Upper lobe of right lung (tissue), 1 donor: Measurements from ENCODE around the gene LONRF3. TPM values are rescaled to one million over a fixed set of nuclear protein-coding genes. Genes with fewer than 3 reads are reported as not detected.

Experiments used
- ATAC-seq: fragments of 200-7000 bp; cut with Tn5 transposase; one replicate; pipeline ENCODE4 v1.9.1; 2020; ENCODE audit warnings: mild to moderate bottlenecking, moderate library complexity
- DNase-seq: peaks from one replicate; pipeline ENCODE4 v3.0.0-alpha.2; 2020
- H3K27ac ChIP-seq: fragments of 200-600 bp; one replicate; pipeline ENCODE4 v1.8.0; 2022
- H3K27me3 ChIP-seq: fragments of 200-600 bp; one replicate; pipeline ENCODE4 v1.8.0; 2022; ENCODE audit warnings: mild to moderate bottlenecking
- H3K36me3 ChIP-seq: fragments of 200-600 bp; one replicate; pipeline ENCODE4 v1.8.0; 2022
- H3K4me1 ChIP-seq: fragments of 200-600 bp; one replicate; pipeline ENCODE4 v1.8.0; 2022
- H3K4me3 ChIP-seq: fragments of 200-600 bp; one replicate; pipeline ENCODE4 v1.8.0; 2022; ENCODE audit warnings: mild to moderate bottlenecking
- H3K9me3 ChIP-seq: fragments of 200-600 bp; one replicate; pipeline ENCODE4 v1.8.0; 2022
- CTCF ChIP-seq: fragments of 200-600 bp; IDR thresholded peaks from one replicate; pipeline ENCODE4 v1.8.0; 2022; ENCODE audit warnings: antibody characterized with exemption
- intact Hi-C: fragments of 100-400 bp; cut with DNase I; formaldehyde crosslinking; loops from one replicate; pipeline ENCODE4 v1.11.0; 2022
- long read RNA-seq: library from polyadenylated mRNA; unstranded; transcript quantifications from one replicate; pipeline ENCODE4 v2.0.0, GENCODE V29; 2021
- total RNA-seq: library from RNA; stranded (reverse); fragmentation: NEBNext Ultra II Directional; extraction: Animal tissue kit (Norgen Biotek cat#: 25700); gene quantifications from one replicate; pipeline ENCODE4 v1.2.1, GENCODE V29; 2021
- donor health status: DM: no; HTN: yes; CAD: no; lungs with severe emphysema.

LONRF3 gene
- 24.4 TPM for total RNA-seq
- long read RNA-seq, transcript LONRF3-201 (10 exons, 2,989 nt): major isoform, 5 of 13 reads
- long read RNA-seq, partial matches to known transcripts: 1 of 13 reads
- long read RNA-seq, other reads (novel, unspliced or antisense): 5 of 13 reads

DNA sequence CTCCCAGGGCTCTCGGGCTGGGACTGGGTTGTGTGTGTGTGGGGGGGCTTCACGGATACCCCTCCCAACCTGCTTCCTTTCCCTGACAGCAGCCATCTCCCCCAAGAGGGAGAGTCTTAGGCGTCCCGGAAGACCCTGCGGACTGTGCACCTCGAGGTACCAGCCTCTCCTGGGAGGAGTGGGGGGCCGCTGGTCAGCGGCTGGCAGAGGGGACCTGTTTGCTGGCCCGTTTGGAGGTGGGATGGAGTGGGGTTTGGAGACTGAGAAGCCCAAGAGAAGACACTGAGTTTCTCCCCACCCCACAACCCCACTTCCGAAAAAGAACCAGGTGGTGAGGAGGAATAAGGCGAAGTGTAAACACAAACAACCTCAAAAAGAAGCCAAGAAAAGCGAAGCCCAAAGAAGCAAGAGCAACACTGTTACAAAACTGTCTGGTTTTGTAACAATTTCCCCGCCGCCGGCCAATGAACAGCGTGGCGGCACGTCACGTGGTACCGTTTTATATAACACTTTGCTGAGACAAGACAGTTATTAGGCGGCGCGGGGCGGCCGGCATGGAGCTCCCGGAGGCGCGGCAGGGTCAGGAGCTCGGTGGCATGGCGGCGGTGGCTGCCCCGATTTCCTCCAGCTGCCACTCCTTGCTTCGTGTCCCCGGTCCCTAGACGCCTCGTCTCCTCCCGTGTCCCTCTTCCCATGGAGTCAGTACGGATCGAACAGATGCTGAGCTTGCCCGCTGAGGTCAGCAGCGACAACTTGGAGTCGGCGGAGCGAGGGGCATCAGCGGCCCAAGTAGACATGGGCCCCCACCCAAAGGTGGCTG, at the start of gene LONRF3:
Gene LONRF3 (plus strand): TSS at position 531 of the 820 bp plus-strand sequence. CDS start 163 bp downstream, at position 694.
- Histone ChIP-seq H3K27ac (peak within 1 kb of the TSS; percentile 83), H3K9me3 (no peaks in the 10 kb centered on the region), H3K4me1 (no peaks in the 10 kb centered on the region), H3K36me3 (no peaks in the 10 kb centered on the region), H3K27me3 (no peaks in the 10 kb centered on the region), H3K4me3 (peak within 1 kb of the TSS; percentile 64)
- intact Hi-C loops: no loop called here
- no peak for TF ChIP-seq CTCF
- ATAC-seq (peak; percentile 60), DNase-seq (peak; percentile 88)

GRCh38 chrX:118928151-118928550, 46.3 kb upstream of the LONRF3 start:
- H3K36me3 ChIP-seq: no peaks in the 10 kb centered on the region
- intact Hi-C loops: no loop called here
- H3K27me3 ChIP-seq: no peaks in the 10 kb centered on the region
- no peaks in the 10 kb centered on the region for H3K4me1 ChIP-seq
- H3K9me3 ChIP-seq: no peaks in the 10 kb centered on the region
- DNase-seq: no peak
- no peak for TF ChIP-seq CTCF
- ATAC-seq: no peak
- no peak overlapping the region for H3K4me3 ChIP-seq
- no peak overlapping the region for H3K27ac ChIP-seq

- ATAC-seq: no peak
- Histone ChIP-seq H3K4me1 (no peaks in the 10 kb centered on the region), H3K27me3 (no peaks in the 10 kb centered on the region), H3K27ac (no peak overlapping the region), H3K4me3 (no peak overlapping the region), H3K9me3 (no peaks in the 10 kb centered on the region), H3K36me3 (no peaks in the 10 kb centered on the region)
- no peak for DNase-seq
- TF ChIP-seq CTCF: no peak
- intact Hi-C loops: no loop called here
Observed at GRCh38 chrX:118935352-118935751, 39.1 kb upstream of the LONRF3 start.

- no peak overlapping the region for H3K4me3 ChIP-seq
- H3K27ac ChIP-seq: no peak overlapping the region
- ATAC-seq (no peak), DNase-seq (no peak)
- H3K4me1 ChIP-seq: no peaks in the 10 kb centered on the region
- no peak for TF ChIP-seq CTCF
- H3K9me3 ChIP-seq: no peaks in the 10 kb centered on the region
- intact Hi-C loops: no loop called here
- H3K27me3 ChIP-seq: no peaks in the 10 kb centered on the region
- no peaks in the 10 kb centered on the region for H3K36me3 ChIP-seq
Observed at GRCh38 chrX:118941147-118941546, 33.3 kb upstream of the LONRF3 start.

- Histone ChIP-seq H3K36me3 (no peaks in the 10 kb centered on the region), H3K27ac (no peak overlapping the region), H3K9me3 (no peaks in the 10 kb centered on the region), H3K4me3 (no peak overlapping the region), H3K27me3 (no peaks in the 10 kb centered on the region), H3K4me1 (no peaks in the 10 kb centered on the region)
- intact Hi-C loops: no loop called here
- TF ChIP-seq CTCF: no peak
- ATAC-seq (no peak), DNase-seq (no peak)
Observed at GRCh38 chrX:118943102-118943501, 31.3 kb upstream of the LONRF3 start.
